ENCODE measurements around the gene C4orf51. TPM values are rescaled to one million over a fixed set of nuclear protein-coding genes. Genes with fewer than 3 reads are reported as not detected.

C4orf51 gene
- total and polyA plus RNA-seq, 7 donors = not detected

DNA sequence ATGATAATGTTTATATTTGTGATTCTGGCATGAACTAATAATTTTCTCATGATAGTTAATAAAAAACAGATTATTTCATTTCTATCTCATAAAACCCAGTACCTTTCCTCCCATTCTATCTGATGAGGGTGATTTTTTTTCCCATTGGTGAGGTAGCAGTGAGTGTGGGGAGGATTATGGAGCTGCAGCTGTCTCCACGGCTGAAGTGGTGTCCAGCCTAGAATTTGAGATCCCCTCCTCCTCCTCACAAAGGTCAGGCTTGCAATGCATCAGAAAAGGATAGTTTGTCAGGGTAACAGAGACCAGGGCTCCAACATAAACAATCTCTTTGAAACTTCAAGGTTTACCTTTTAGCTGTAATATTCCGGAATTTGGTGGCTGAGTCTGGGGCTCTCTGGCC lies 60.9 kb downstream of the C4orf51 start:
- 51 to 60% (median 51%) methylated on average over 2 of the region's 2 CpGs for WGBS, 3 donors
- Histone ChIP-seq H3K27me3 (ENCODE audit: insufficient read depth in 3 of 3, low read length in 2 of 3) (no peaks in the 10 kb centered on the region), H3K9me3 (no peaks in the 10 kb centered on the region), H3K27ac (no peak overlapping the region), H3K4me1 (peaks cover 14% of the 10 kb centered on the region), H3K36me3 (ENCODE audit: insufficient read depth in 1 of 2, low read depth in 1 of 2) (no peaks in the 10 kb centered on the region), H3K4me3 (no peak overlapping the region)
- intact Hi-C loops (cut with DNase I) = loop anchor here (5.0 kb wide), 2 partner anchors 41 to 51 kb away; no protein-coding TSS in a partner anchor
- TF ChIP-seq, protein P1, sequence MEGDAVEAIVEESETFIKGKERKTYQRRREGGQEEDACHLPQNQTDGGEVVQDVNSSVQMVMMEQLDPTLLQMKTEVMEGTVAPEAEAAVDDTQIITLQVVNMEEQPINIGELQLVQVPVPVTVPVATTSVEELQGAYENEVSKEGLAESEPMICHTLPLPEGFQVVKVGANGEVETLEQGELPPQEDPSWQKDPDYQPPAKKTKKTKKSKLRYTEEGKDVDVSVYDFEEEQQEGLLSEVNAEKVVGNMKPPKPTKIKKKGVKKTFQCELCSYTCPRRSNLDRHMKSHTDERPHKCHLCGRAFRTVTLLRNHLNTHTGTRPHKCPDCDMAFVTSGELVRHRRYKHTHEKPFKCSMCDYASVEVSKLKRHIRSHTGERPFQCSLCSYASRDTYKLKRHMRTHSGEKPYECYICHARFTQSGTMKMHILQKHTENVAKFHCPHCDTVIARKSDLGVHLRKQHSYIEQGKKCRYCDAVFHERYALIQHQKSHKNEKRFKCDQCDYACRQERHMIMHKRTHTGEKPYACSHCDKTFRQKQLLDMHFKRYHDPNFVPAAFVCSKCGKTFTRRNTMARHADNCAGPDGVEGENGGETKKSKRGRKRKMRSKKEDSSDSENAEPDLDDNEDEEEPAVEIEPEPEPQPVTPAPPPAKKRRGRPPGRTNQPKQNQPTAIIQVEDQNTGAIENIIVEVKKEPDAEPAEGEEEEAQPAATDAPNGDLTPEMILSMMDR (IDR thresholded peaks at IDR 0.05) = no peak
- ATAC-seq = no peak
- DNase-seq = no peak

DNA sequence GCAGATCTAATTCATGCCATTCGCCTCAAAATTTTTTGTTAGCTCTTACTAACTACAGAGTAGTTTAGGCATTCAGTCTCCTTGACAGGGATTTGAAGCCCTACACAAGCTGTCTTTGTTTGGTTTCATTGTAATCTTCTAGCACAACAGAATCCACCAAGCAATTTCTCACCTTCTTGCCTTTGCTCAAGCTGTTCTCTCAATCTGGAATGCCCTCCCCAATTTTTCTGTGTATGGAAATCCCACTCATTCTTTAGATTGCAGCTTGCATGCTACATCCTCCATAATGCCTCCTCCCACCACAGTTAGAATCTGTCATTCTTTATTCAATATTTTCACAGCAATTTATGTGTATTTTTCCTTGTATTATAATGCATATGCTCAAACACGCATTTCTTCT lies 63.7 kb downstream of the C4orf51 start:
- H3K4me3 ChIP-seq = no peak overlapping the region
- DNase-seq (no peak), ATAC-seq (no peak)
- H3K36me3 ChIP-seq (ENCODE audit: insufficient read depth in 1 of 2, low read depth in 1 of 2) = no peaks in the 10 kb centered on the region
- intact Hi-C loops (cut with DNase I) = loop anchor here (5.0 kb wide), 2 partner anchors 39 to 49 kb away; no protein-coding TSS in a partner anchor
- no peak overlapping the region for H3K27ac ChIP-seq
- 88 to 94% (median 90%) methylated on average over 2 of the region's 2 CpGs for WGBS, 3 donors
- H3K9me3 ChIP-seq = no peaks in the 10 kb centered on the region
- TF ChIP-seq, protein P1 (IDR thresholded peaks at IDR 0.05) = no peak
- no peaks in the 10 kb centered on the region for H3K4me1 ChIP-seq
- no peaks in the 10 kb centered on the region for H3K27me3 ChIP-seq (ENCODE audit: insufficient read depth in 3 of 3, low read length in 2 of 3)

DNA sequence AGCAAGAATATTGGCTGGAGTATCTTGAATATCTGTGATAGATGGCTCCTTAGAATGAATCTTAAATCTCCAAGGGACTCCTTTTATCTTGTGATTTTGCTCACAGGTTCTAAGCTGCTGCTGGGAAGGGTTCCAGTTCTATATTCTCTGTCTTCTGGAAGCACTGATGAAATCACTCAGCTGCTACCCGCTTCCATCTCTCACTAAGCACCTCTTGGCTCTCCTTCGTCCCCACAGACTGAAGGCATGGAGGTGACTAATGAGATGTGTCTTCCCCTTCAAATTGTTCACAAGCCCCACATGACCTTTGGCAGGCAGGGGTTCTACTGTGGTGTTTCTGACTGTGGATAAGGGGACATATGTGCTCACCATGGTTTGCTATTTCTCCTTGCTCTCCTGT lies 75.9 kb downstream of the C4orf51 start:
- intact Hi-C loops (cut with DNase I) = no loop called here
- TF ChIP-seq, protein P1 (IDR thresholded peaks at IDR 0.05) = no peak
- ATAC-seq = peak; percentile 67 to 96 (median 87)

DNA sequence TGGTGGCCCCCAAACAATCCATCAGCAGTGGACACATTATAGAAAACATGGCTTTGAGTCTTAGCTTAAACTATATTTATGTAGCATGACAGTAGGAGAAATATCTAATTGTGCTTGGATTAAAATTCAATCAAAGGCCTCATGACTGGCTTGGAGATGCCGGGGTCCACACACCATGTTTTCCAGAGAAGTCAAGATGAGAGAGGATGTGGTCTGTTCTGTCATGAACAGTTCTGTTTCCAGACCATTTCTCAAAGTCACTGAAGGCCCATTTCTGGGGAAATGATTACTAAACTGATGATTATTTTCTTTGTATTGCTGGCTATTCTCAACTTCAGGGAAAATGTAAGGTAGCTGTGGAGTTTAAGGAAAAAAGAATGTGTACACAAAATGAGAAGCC lies 76.3 kb downstream of the C4orf51 start:
- Histone ChIP-seq H3K36me3 (ENCODE audit: insufficient read depth in 1 of 2, low read depth in 1 of 2) (peaks cover 4 to 21% of the 10 kb centered on the region in 2 donors), H3K4me1 (peaks cover 9% of the 10 kb centered on the region), H3K27me3 (ENCODE audit: insufficient read depth in 3 of 3, low read length in 2 of 3) (no peaks in the 10 kb centered on the region), H3K9me3 (no peaks in the 10 kb centered on the region), H3K27ac (no peak overlapping the region), H3K4me3 (no peak overlapping the region)
- intact Hi-C loops (cut with DNase I) = no loop called here
- 96 to 100% (median 97%) methylated on average over 1 of the region's 1 CpG for WGBS, 3 donors
- TF ChIP-seq, protein P1 (IDR thresholded peaks at IDR 0.05) = no peak
- no peak for DNase-seq
- ATAC-seq = peak in 1 of 4 donors; percentile 11

More for the DNA sequence above, 75.9 kb downstream of the C4orf51 start:
- H3K36me3 ChIP-seq (ENCODE audit: insufficient read depth in 1 of 2, low read depth in 1 of 2) = peaks cover under 1 to 17% of the 10 kb centered on the region in 2 donors
- H3K4me3 ChIP-seq = no peak overlapping the region
- H3K9me3 ChIP-seq = no peaks in the 10 kb centered on the region
- peaks cover 9% of the 10 kb centered on the region for H3K4me1 ChIP-seq
- 28 to 61% (median 49%) methylated on average over 2 of the region's 2 CpGs for WGBS, 3 donors
- no peak for DNase-seq
- H3K27ac ChIP-seq = peak overlapping the region; percentile 21
- H3K27me3 ChIP-seq (ENCODE audit: insufficient read depth in 3 of 3, low read length in 2 of 3) = no peaks in the 10 kb centered on the region

DNA sequence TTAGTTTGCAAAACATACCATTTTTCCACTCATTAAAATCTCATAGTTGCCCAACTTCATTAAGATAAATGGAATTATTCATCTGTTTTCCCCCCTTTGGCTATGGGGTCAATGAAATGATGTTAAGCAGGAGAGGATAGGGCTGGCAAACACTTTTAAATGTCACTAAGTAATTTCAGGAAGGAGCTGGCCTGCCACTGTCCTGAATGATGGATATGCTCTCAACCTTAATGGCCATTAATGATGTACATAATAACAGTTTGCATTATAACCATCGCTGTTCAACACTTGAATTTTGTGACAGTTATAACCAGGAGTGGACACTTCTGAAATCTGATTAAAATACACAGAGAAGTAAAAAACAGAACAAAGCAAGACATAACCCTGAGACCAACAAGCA lies 77.2 kb downstream of the C4orf51 start:
- H3K4me1 ChIP-seq = peaks cover 9% of the 10 kb centered on the region
- no peak for ATAC-seq

More for the DNA sequence above, 77.2 kb downstream of the C4orf51 start:
- Histone ChIP-seq H3K9me3 (no peaks in the 10 kb centered on the region), H3K27ac (no peak overlapping the region), H3K36me3 (ENCODE audit: insufficient read depth in 1 of 2, low read depth in 1 of 2) (peaks cover 5 to 29% of the 10 kb centered on the region in 2 donors), H3K27me3 (ENCODE audit: insufficient read depth in 3 of 3, low read length in 2 of 3) (no peaks in the 10 kb centered on the region), H3K4me3 (no peak overlapping the region)
- no peak for DNase-seq
- TF ChIP-seq, protein P1 (IDR thresholded peaks at IDR 0.05) = no peak
- intact Hi-C loops (cut with DNase I) = no loop called here
- WGBS, 3 donors = 95 to 100% (median 97%) methylated on average over 1 of the region's 1 CpG
